HG03196 (cell line): ENCODE results near the gene OLFML3.
"Not testable (repeated sequence)": the region's sequence is repeated elsewhere in the genome, so short reads cannot be mapped to it uniquely, and the experiment has no call there.

Experiments
- ATAC-seq: cut with Tn5 transposase; IDR thresholded peaks from one replicate; pipeline ENCODE4 v1.9.1; 2021; ENCODE audit not compliant: unreplicated experiment

OLFML3 gene

DNA sequence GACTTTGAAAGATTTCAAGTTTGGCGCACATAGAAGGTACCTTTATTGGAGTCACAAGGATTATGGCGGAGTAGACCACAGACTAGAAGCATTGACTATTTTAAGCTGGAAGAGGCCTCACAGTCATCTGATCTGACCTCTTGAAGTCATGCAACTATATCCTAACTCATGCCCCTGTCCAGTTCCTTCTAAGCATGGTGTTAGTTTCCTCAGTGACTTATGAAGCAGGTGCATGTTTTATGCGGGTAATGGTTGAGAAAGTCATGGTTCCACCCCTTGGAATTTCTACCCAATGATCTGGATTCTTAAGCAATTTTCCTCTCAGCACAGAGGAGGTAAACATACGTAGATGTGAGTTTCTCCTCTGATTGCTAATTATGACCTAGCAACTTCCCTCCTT, 11.7 kb downstream of the OLFML3 start:
- ATAC-seq: no peak

DNA sequence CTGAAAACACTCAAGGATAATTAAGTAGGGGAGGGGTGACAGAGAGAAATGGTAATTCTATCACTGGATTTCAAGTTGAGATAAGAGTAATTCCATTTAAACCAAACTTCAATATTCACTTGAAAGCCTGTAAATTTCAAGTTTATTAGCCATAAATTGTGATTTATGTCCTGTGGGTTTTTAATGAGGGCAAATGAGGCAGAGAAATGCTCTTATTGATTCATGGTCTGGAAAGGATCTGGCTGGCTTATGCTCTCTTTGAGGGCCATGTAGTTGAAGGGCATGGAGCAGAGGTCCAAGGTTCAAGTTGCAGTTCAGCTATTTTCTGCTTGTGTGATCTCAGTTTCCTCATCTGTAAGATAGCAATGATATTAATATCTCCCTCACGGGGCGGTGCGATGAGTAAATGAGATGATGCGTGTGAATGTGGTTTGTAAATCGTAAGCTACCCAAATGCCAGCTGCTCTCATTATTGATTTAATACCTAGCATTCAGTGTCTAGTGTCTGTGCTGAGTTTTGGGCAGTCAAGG, 12.3 kb downstream of the OLFML3 start:
- ATAC-seq: no peak

- no peak for ATAC-seq
Observed at GRCh38 chr1:113993072-113993471, 13.8 kb downstream of the OLFML3 start.

DNA sequence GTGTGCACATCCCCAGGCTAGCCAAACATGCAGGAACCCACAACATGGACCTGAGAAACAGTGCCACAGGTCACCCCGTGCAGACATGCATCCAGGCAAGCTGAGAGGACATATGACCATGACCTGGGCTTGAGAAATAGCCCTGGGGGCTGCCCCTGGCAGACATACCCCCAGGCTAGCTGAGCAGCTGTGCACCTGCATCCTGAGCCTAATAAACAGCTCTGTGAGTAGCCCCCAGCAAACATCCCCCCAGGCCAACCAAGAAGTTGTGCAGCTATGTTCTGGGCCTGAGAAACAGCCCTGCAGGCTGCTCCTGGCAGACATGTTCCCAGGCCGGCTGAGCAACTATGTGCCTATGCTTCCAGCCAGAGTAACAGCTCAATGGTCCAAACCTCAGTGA, 14.5 kb downstream of the OLFML3 start:
- no peak for ATAC-seq

- no peak for ATAC-seq
Observed at GRCh38 chr1:113995382-113995781, 16.1 kb downstream of the OLFML3 start.

GRCh38 chr1:113998361-113998760, 19.1 kb downstream of the OLFML3 start:
- ATAC-seq: no peak

GRCh38 chr1:113999233-113999632, 20.0 kb downstream of the OLFML3 start:
- ATAC-seq: no peak

- no peak for ATAC-seq
Observed at GRCh38 chr1:113999799-114000198, 20.5 kb downstream of the OLFML3 start.

GRCh38 chr1:114000406-114000805, 21.1 kb downstream of the OLFML3 start:
- no peak for ATAC-seq

DNA sequence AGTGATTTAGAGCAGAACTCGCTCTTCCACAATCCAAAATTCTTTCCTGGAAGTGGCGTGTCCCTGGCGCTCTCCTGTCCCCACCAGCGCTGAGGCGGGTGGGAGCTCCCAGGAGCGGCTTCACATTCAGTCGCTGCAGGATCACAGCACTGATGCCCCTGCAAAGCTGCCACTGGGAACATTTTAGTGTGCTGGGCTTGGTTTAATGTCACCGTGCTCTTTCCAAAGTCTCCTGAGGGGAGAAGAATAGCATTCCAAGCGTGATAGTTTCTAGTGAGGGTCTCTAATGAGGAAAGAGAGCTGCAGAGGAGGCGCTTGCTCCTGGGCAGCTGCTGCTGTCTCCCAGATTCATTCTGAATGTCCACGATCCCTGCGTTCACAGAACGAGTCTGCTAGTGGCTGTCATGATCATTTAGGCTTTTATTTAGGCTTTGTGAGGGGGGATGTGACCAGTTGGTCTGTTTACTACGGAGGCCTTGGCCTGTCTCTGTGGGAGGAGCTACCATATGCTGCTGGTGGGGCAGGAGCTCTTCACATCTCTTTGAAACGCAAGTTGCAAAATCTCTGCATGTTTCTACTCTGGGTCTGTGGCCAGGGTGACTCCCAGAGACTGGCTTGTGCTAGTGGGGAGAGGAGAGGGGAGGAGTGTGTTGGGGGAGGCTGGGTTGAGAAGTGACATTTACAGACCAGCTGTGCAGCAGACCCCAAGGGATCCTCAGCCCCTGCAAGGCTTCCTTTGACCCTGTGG, 23.4 kb downstream of the OLFML3 start:
- ATAC-seq: no peak

DNA sequence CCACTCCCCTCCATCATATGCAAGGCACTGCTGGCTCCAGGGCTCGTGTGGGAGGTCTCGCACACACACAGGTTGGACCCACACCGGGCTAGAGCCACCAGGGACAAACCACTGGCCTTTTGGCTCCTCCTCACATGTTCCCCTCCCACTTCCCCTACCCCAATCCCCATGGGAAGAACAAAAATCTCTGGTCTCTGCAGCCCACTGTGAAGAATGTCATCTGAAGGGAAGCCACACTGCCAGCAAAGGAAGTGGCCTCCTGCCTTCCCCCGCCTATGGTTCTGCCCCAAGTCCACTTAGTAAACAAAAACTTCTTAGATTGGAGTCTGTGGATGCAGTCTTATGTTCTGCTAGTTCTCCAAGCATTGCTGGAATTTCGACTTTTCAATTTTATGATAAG, 24.2 kb downstream of the OLFML3 start:
- ATAC-seq: no peak

DNA sequence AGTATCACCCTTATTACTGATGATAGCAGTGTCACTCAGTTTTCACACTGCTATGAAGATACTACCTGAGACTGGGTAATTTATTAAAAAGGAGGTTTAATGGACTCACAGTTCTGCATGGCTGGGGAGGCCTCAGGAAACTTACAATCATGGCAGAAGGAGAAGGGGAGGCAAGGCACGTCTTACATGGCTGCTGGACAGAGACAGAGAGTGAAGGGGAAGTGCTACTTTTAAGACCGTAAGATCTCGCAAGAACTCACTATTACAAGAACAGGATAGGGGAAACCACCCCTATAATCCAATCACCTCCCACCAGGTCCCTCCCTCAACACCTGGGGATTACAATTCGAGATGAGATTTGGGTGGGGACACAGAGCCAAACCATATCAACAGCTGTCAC, 27.6 kb downstream of the OLFML3 start:
- not testable (repeated sequence) for ATAC-seq

DNA sequence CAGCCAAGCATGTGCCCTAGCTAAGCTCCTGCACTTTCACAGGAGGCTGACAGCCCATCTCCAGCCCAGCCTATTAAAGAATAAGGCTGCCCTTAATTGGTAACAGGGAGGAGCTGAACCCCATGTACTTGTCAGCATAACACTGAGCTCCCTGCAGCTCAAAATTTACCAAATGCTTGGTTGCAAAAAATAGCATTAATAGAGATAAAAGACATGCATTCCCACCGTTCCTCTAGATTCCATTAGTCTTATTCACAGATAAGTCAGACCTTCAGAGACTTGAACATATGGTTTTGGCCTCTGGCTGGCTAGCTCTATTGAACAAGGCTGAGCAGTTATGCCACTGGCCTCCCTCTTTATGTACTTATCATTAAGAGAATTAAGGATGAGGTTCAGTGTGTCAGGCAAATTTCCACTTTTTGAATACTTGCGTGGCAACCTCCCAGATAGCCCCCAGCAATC, 29.2 kb downstream of the OLFML3 start:
- no peak for ATAC-seq

- ATAC-seq: no peak
Observed at GRCh38 chr1:114008993-114009392, 29.7 kb downstream of the OLFML3 start.

DNA sequence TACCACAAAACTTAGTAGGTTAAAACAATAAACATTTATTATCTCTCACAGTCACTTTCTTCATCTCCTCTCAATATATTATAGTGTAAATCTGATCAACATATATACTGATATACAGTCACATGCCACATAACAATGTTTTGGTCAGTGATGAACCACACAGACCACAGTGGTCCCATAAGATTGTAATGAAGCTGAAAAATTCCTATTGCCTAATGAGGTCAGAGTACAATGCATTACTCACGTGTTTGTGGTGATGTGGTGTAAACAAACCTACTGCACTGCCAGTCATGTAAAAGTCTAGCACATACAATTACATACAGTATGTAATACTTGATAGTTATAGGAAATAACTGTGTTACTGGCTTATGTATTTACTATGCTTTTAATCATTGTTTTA, 30.1 kb downstream of the OLFML3 start:
- ATAC-seq: no peak

DNA sequence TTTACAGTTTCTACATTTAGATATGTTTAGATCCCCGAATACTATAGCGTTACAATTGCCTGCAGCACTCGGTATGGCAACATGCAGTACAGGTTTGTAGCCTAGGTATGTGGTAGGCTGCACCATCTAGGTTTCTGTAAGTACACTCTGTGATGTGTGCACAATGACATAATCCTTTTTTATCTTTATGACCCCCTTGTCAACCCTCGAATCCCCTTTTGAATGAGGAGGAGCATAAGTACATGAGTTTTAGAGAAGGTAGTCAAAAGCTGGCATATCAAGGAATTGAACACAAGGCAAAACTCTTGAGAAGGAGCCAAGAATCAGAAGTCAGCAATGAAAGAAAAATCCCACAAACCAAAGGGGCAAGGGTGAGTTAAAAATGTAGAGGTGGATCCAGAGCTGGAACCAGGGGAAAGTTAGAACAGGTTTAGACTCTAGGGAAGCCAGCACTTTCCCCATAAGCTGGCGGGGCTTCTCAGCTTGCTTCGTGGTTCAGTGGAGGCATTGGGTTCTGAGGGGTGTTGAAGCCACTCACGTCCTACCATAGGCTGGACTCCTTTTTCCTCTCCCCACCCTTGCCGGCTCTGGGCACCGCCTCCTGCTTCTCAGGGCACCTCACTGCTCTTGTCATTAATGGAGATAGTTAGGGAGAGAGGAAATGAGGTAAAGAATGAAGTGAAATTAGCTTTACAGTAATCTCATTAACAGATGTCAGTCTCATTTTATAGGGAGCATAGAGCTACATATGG, 31.3 kb downstream of the OLFML3 start:
- no peak for ATAC-seq

DNA sequence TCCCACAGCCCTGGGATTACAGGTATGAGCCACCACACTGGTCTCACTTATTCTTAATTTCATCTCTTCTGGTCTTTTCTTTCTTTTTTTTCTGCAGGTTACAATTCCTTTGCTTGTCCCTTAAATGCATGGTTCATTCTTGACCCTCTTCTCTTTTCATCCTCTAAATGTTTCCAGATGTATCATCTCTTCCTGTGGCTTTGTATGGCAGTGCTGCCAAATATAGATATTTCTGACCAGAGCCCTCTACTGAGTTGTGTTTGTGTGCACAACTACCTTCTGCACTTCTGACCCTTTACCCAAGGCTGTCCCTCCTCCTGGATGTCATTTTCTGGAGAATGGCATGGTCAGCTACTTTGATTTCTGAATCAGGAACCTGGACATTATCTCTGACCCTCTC, 32.5 kb downstream of the OLFML3 start:
- no peak for ATAC-seq

DNA sequence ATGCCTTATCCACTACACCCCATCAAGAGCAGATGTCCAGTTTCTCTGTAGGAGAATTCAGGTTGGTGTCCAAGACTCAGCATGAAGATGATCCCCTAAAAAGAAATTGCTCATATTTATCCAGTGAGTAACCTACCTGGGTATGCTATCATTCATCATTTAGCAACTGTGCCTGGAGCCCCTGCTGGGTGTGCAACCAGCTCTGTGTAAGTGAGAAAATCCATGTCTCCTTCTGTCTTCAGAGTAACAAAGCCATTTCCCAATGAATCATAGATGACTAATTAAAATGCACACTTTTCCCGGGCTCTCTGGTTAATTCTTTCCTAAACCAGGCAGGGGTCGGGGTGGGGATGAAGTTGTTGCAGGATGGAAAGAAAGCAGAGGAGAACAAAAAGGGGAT, 35.8 kb downstream of the OLFML3 start:
- ATAC-seq: no peak

GRCh38 chr1:114019724-114020123, 40.5 kb downstream of the OLFML3 start:
- not testable (repeated sequence) for ATAC-seq

GRCh38 chr1:114021665-114022099, 42.4 kb downstream of the OLFML3 start:
- ATAC-seq: no peak

DNA sequence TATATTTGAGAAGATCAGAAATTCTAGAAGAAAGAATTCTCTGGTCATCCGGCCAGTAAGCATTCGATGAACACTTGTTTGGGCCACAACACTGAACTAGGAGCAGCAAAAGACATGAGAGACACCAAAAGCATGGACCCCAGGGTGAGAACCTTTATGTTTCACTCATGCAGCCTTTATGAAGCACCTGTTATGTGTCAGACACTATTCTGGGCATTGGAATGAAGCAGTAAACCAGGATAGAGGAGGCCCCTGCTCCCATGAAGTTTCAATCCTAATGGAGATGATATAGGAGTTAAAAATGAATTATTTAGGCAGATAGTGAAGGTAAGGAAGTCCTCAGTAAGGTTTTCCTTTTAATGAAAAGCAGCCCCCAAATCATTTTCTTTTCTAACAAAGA, 43.6 kb downstream of the OLFML3 start:
- no peak for ATAC-seq

GRCh38 chr1:114023377-114023776, 44.1 kb downstream of the OLFML3 start:
- no peak for ATAC-seq
